K562 (cell line): Measurements from ENCODE around the gene ZNF584. TPM values are rescaled to one million over a fixed set of nuclear protein-coding genes. Genes with fewer than 3 reads are reported as not detected.

Experiments
- ATAC-seq: fragments of 200-7000 bp; cut with Tn5 transposase; 3 replicates; pipeline ENCODE4 v1.9.1; 2020; ENCODE audit warnings: moderate library complexity
- BruUV-seq: library from RNA; stranded (reverse); fragments of 400-500 nt; replicated peaks from 2 replicates; lab custom pipeline; 2021; lab: Mats Ljungman, UMichigan
- CTCF ChIA-PET: fragments of 300-600 bp; formaldehyde crosslinking; extraction: SDS; loops from one replicate; lab custom pipeline; 2021; ENCODE audit warnings: low intra/inter-chr PET ratio; lab: Yijun Ruan, JAX
- POLR2A ChIA-PET: fragments of 300-600, 350-650 bp; sonication (Branson Sonifier 250); formaldehyde crosslinking; extraction: SDS; loops from one replicate; lab custom pipeline; 2021; ENCODE audit warnings: antibody characterized with exemption, inconsistent platforms; lab: Yijun Ruan, JAX
- DNase-seq, 4 experiments: peaks; one replicate each; pipeline versions ENCODE4 v3.0.0 to v3.0.0-alpha.2; 2011 to 2018; ENCODE audit warnings: low spot score in 3 of 4, mixed read lengths in 3 of 4; ENCODE audit errors: extremely low read depth in 1 of 4
- FAIRE-seq: peaks from 2 replicates; lab custom pipeline; 2011; peaks lifted over from hg19 to GRCh38; lab: Jason Lieb, UNC
- H2AFZ ChIP-seq: 2 replicates; pipeline ENCODE4 v1.6.0; 2011; ENCODE audit warnings: low read depth, low read length, control low read depth, inconsistent platforms
- H3K27ac ChIP-seq: fragments of 200-600 bp; 3 replicates; pipeline ENCODE4 v1.8.0; 2011; ENCODE audit warnings: low read depth, mild to moderate bottlenecking, control low read depth, inconsistent platforms, low read length, moderate library complexity, mixed read lengths; ENCODE audit errors: extremely low read depth
- H3K27me3 ChIP-seq, 2 experiments: fragments of 300-600 bp in 1 of 2; 2 replicates in 1 of 2; 3 replicates in 1 of 2; pipeline versions ENCODE4 v1.6.0 to v1.8.0; 2011; ENCODE audit warnings: inconsistent platforms in 2 of 2, low read length in 2 of 2, mild to moderate bottlenecking in 1 of 2, mixed read lengths in 1 of 2, moderate library complexity in 1 of 2; ENCODE audit not compliant: control insufficient read depth in 2 of 2, insufficient read depth in 2 of 2
- H3K36me3 ChIP-seq: fragments of 300-600 bp; 3 replicates; pipeline ENCODE4 v1.8.0; 2011; ENCODE audit warnings: mild to moderate bottlenecking, low read length, inconsistent platforms; ENCODE audit not compliant: control insufficient read depth, insufficient read depth
- H3K4me1 ChIP-seq, 2 experiments: fragments of 200-600 bp in 1 of 2; replicated peaks in 1 of 2; 2 replicates in 1 of 2; 3 replicates in 1 of 2; pipeline versions ENCODE4 v1.5.1 to v1.8.0; 2011; ENCODE audit warnings: inconsistent platforms in 2 of 2, low read length in 2 of 2, mild to moderate bottlenecking in 1 of 2, mixed read lengths in 1 of 2, moderate library complexity in 1 of 2; ENCODE audit not compliant: control insufficient read depth in 2 of 2, insufficient read depth in 2 of 2
- H3K4me2 ChIP-seq: 2 replicates; pipeline ENCODE4 v1.6.1; 2011; ENCODE audit warnings: low read length, control low read depth, inconsistent platforms, mixed read lengths; ENCODE audit not compliant: insufficient read depth
- H3K4me3 ChIP-seq: fragments of 200-600 bp; sonication (generic), shearing (Covaris generic); 2 replicates; pipeline ENCODE4 v1.5.1; 2016; ENCODE audit warnings: control low read depth, inconsistent platforms
- H3K79me2 ChIP-seq: fragments of 200-600 bp; 3 replicates; pipeline ENCODE4 v1.8.0; 2011; ENCODE audit warnings: low read length, inconsistent platforms; ENCODE audit not compliant: control insufficient read depth, insufficient read depth
- H3K9ac ChIP-seq, 2 experiments: 2 replicates each; pipeline versions ENCODE4 v1.6.0 to v1.6.1; 2011; ENCODE audit warnings: low read depth in 2 of 2, low read length in 2 of 2, control low read depth in 1 of 2, inconsistent platforms in 1 of 2, mild to moderate bottlenecking in 1 of 2, mixed read lengths in 1 of 2; ENCODE audit not compliant: insufficient read depth in 1 of 2
- H3K9me1 ChIP-seq: one replicate; pipeline ENCODE4 v1.6.0; 2011; ENCODE audit warnings: inconsistent platforms, mild to moderate bottlenecking, low read length, moderate library complexity; ENCODE audit not compliant: control insufficient read depth, insufficient read depth
- H3K9me3 ChIP-seq: replicated peaks from 2 replicates; pipeline ENCODE4 v1.5.1; 2011; ENCODE audit warnings: low read depth, low read length, inconsistent platforms; ENCODE audit not compliant: control insufficient read depth, insufficient read depth
- H4K20me1 ChIP-seq: replicated peaks from 2 replicates; pipeline ENCODE4 v1.6.1; 2011; ENCODE audit warnings: low read length, inconsistent platforms, mixed read lengths; ENCODE audit not compliant: control insufficient read depth, insufficient read depth
- ETV6 ChIP-seq, 3 experiments: fragments of 150-350 bp in 1 of 3; sonication (generic) in 1 of 3; formaldehyde crosslinking in 1 of 3; IDR thresholded peaks; 2 replicates each; pipeline versions ENCODE4 v1.6.1 to v1.8.0; 2014 to 2022; ENCODE audit warnings: borderline replicate concordance in 2 of 3, low read depth in 2 of 3, antibody characterized with exemption in 1 of 3, low read length in 1 of 3, mild to moderate bottlenecking in 1 of 3, missing genetic modification reagents in 1 of 3
- ZKSCAN1 ChIP-seq: fragments of 150-350 bp; IDR thresholded peaks from 2 replicates; pipeline ENCODE4 v1.6.1; 2016; ENCODE audit warnings: low read depth, low read length
- ZNF511 ChIP-seq: sonication (generic); formaldehyde crosslinking; IDR thresholded peaks from 2 replicates; pipeline ENCODE4 v1.8.0; 2022; ENCODE audit warnings: mild to moderate bottlenecking, missing genetic modification reagents
- WGBS: fragments of 100-300 bp; shearing (Covaris generic); methylation state at CpG from one replicate; pipeline ENCODE4 v1.1.6; 2016; ENCODE audit warnings: low coverage, mixed read lengths; ENCODE audit not compliant: insufficient coverage; ENCODE audit errors: missing lambda C conversion rate; 5-methylcytosine and 5-hydroxymethylcytosine counted together
- in situ Hi-C: fragments of 300-500 bp; cut with MboI; formaldehyde crosslinking; loops from 4 replicates; pipeline ENCODE4 v1.15.0; 2018; ENCODE audit warnings: inconsistent platforms, mixed read lengths
- intact Hi-C: fragments of 100-400 bp; cut with micrococcal nuclease; formaldehyde crosslinking; loops from 2 replicates; pipeline ENCODE4 v1.14.2; 2022
- polyA plus RNA-seq, 8 experiments: library from polyadenylated mRNA; depleted of rRNA in 4 of 8; stranded (reverse) in 5 of 8; unstranded in 3 of 8; fragments of >200 nt; fragmentation: Nextera tagmentation in 2 of 8; fragmentation: Illumina TruSeq in 1 of 8; extraction: Ambion mirVana in 2 of 8; extraction: Trizol in 1 of 8; gene quantifications; 2 replicates each; pipeline versions ENCODE4 v1.2.1 to v1.2.3, GENCODE V29; 2011 to 2014; ENCODE audit warnings: inconsistent platforms in 1 of 8, missing spikeins in 1 of 8
- total RNA-seq, 7 experiments: library from RNA; depleted of rRNA in 6 of 7; stranded (reverse); fragments of >200 nt in 6 of 7; fragmentation: Illumina TruSeq in 2 of 7; extraction: Trizol in 2 of 7; gene quantifications; 2 replicates each; pipeline versions ENCODE4 v1.2.1 to v1.2.3, GENCODE V29; 2011 to 2021; ENCODE audit warnings: low replicate concordance in 1 of 7
- TF ChIP-seq, protein P1 (sequence below): fragments of 250-450 bp; sonication (Bioruptor Pico); IDR thresholded peaks from 2 replicates; pipeline ENCODE4 v1.8.0; 2021; ENCODE audit warnings: borderline replicate concordance, mild to moderate bottlenecking, moderate library complexity; ENCODE audit not compliant: poor library complexity, severe bottlenecking

ZNF584 gene
- total and polyA plus RNA-seq, 9 of the 15 experiments (the other 6 are each of a cell fraction or from before 2014, with no cell fraction given), result 5.8 to 43.4 (median 24.6) TPM

DNA sequence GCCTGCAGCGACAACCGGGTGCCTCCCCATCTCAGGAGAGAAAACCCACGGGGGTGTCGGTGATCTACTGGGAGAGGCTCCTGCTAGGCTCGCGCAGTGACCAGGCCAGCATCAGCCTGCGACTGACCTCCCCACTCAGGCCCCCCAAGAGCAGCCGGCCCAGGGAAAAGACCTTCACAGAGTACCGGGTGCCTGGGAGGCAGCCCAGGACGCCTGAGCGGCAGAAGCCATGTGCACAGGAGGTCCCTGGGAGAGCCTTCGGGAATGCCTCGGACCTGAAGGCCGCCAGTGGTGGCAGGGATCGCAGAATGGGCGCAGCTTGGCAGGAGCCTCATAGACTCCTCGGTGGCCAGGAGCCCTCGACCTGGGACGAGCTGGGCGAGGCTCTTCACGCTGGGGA, 46.9 kb downstream of the ZNF584 start (continued):
- no peak for TF ChIP-seq ETV6 (IDR thresholded peaks at IDR 0.05; ENCODE audit: borderline replicate concordance in 1 of 2, low read depth in 2 of 2, low read length in 1 of 2)
- no peak for TF ChIP-seq ETV6 (CRISPR knock-in tag; IDR thresholded peaks at IDR 0.05; ENCODE audit: borderline replicate concordance)
- TF ChIP-seq, protein P1, sequence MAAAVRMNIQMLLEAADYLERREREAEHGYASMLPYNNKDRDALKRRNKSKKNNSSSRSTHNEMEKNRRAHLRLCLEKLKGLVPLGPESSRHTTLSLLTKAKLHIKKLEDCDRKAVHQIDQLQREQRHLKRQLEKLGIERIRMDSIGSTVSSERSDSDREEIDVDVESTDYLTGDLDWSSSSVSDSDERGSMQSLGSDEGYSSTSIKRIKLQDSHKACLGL (CRISPR knock-in tag), result no peak
- TF ChIP-seq, all 486 proteins: peak for 0

DNA sequence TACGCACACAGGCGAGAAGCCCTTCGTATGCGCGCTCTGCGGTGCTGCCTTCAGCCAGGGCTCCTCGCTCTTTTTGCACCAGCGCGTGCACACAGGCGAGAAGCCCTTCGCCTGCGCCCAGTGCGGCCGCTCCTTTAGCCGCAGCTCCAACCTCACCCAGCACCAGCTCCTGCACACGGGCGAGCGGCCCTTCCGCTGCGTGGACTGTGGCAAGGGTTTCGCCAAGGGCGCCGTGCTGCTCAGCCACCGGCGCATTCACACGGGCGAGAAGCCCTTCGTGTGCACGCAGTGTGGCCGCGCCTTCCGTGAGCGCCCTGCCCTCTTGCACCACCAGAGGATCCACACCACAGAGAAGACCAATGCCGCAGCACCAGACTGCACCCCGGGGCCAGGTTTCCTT, 47.7 kb downstream of the ZNF584 start:
- Histone ChIP-seq H3K36me3 (peaks cover 32% of the 10 kb centered on the region; the same call in 2 of the 3 replicates), H3K9me1 (no peaks in the 10 kb centered on the region), H3K27me3 (no peaks in the 10 kb centered on the region), H3K79me2 (peaks cover 8% of the 10 kb centered on the region; the same call in 2 of the 3 replicates), H3K9ac (no peak overlapping the region), H3K9me3 (no peaks in the 10 kb centered on the region), H3K4me2 (no peak overlapping the region), H4K20me1 (no peaks in the 10 kb centered on the region), H2AFZ (no peak overlapping the region), H3K4me1 (peaks cover 0 to 14% of the 10 kb centered on the region in 2 experiments; a peak in 2 of 5 replicates), H3K4me3 (no peak overlapping the region), H3K27ac (no peak overlapping the region)
- TF ChIP-seq ZKSCAN1 (peak; percentile 63; the same call in 1 of the 2 replicates), ZNF511 (CRISPR knock-in tag) (no peak)
- FAIRE-seq, result no peak
- DNase-seq, result no peak
- ATAC-seq, result no peak
- in situ Hi-C loops, result no loop called here
- intact Hi-C loops, result no loop called here
- no TSS peak for BruUV-seq
- over 99% methylated on average over 20 of the region's 35 CpGs for WGBS
- ChIA-PET CTCF (no interaction called here), POLR2A (no interaction called here)
